ENCODE data around the gene FKBP8.
"Not testable (repeated sequence)": the region's sequence is repeated elsewhere in the genome, so short reads cannot be mapped to it uniquely, and the experiment has no call there.

FKBP8 gene

GRCh38 chr19:18558604-18559003, 15.2 kb upstream of the FKBP8 start:
- DNase-seq (ENCODE audit: low read depth) = no peak

GRCh38 chr19:18558202-18558555, 14.8 kb upstream of the FKBP8 start:
- DNase-seq (ENCODE audit: low read depth) = no peak

- peak; percentile 96 for DNase-seq (ENCODE audit: low read depth)
These were observed 14.2 kb upstream of the FKBP8 start, which contains the start of gene KXD1 for GRCh38 chr19:18557411-18558201. TSS of gene KXD1 (plus strand) at chr19:18557870. CDS start at chr19:18562057, 4,187 bp downstream.

- DNase-seq (ENCODE audit: low read depth) = no peak
These were observed 8.3 kb upstream of the FKBP8 start for GRCh38 chr19:18551631-18552030.

GRCh38 chr19:18543814-18544475, 572 bp upstream of the FKBP8 start:
- DNase-seq (ENCODE audit: low read depth) = peak; percentile 52

DNA sequence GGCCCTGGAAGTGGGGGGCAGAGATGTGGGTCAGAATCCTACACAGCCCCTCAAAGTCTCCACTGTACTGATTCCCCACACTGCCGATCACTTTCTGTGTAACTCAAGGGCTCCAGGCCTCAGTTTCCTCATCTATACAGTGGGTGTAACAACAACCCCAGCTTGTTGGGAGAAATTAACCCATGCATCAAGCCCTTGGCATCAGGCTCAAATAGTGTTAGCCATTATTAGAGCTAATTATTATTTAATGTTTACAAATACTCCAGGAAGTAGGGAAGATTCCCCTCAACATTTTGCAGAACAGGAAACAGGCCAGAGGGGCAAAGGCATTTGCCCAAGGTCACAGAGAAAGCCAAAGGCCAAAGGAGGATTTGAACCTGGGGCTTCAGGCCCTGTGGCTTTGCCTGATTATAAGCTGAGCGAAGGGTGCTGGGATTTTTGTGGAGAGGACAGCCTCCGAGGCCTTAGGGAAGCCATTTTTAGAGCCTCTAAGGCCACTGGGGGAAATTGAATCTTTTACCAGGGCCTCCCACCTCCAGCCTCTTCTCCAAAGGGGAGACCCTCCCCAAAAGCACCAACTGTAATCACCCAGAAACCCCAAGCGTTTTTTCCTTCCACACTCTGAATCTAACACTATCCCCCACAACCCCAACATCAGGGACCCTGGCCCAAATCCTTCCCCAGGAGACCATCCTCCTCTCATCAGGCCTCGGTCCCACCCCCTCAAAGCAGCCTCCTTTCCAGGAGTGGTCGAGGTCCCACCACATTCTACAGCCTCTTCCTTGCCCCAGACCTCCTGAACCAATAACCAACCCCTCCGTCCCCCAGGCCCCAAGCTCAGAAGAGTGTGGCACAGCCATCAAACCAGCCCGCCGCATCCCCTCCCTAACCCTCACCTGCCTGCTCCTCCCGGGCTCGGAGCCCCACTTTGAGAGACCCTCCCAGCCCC, 1.1 kb downstream of the FKBP8 start:
- no peak for DNase-seq (ENCODE audit: low read depth)

DNA sequence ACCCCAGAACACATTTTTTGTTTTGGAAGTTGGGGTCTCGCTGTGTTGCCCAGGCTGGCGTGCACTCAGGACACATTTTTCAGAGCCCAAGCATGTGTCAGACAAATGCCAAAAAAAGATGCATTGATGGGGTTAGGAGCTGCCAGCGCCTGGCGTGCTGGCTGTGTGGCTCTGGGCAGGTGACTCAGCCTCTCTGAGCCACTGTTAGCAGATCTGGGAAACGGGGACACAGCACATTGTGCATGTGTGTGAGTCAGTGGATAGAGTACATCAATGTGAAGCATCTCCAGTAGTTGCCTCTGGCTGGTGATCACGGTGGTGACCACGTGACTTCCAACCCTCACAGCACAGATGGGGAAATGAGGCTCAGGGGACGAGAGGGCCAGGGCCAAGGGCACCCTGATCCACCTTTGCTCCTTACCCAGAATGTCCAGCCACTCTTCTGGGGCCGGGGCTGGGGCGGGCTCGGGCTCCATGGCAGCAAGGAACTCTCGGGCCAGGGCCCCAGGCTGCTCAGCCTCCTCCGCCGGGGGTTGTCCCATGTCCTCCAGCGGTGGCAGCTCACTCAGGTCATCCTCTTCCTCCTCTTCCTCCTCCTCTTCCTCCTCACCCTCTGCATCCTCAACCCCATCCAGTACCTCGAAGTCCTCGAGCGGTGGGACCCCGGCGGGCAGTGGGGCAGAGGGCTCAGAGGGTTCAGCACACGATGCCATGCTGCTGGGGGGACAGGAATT, 1.9 kb downstream of the FKBP8 start:
- DNase-seq (ENCODE audit: low read depth) = no peak

DNA sequence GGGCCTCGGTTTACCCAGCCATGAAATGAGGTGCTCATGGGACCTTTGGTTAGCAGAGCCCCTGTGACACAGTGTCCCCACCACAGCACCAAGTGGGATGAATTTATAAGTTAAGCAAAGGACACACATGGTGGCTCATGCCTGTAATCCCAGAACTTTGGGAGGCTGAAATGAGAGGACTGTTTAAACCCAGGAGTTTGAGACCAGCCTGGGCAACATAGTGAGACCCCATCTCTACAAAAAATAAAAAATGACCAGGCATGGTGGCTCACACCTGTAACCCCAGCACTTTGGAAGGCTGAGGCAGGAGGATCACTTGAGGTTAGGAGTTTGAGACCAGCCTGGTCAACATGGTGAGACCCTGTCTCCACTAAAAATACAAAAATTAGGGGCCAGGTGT, 3.2 kb downstream of the FKBP8 start:
- DNase-seq (ENCODE audit: low read depth) = not testable (repeated sequence)

DNA sequence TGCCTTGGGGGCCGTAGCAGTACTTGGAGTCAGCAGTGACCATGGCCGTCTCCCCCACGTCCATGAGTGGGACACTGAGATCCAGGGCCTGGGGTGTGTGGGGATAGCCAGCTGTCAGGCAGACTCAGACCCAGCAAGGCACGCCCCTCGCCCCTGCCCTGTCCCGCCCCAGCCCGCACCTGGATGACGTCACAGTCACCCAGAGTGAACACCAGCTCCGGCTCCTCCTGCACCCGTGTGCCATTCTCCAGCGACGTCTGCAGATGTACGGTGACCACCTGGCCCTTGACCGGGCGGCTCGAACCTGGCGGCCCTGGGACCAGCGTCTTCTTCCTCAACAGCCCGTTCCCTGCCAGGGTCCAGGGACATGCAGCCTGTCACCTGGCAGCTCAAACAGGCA, 4.0 kb downstream of the FKBP8 start:
- DNase-seq (ENCODE audit: low read depth) = no peak

GRCh38 chr19:18538115-18538514, 5.3 kb downstream of the FKBP8 start:
- no peak for DNase-seq (ENCODE audit: low read depth)

GRCh38 chr19:18537431-18537830, 5.9 kb downstream of the FKBP8 start:
- DNase-seq (ENCODE audit: low read depth) = no peak

DNA sequence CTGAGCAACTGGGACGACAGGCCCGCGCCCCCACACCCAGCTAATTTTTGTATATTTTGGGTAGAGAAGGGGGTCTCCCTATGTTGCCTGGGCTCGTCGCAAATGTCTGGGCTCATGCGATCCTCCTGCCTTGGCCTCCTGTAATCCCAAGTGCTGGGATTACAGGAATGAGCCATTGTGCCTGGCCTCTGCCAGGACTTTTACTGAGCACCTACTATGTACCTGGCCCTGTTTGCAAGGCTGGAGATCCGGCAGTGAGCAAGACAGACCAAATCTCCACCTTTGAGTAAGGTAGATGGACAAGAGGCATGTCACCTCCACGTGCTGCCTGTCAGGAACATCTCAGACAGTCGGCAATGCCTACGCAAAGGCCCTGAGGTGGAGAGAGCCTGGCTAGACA, 6.9 kb downstream of the FKBP8 start:
- no peak for DNase-seq (ENCODE audit: low read depth)

DNA sequence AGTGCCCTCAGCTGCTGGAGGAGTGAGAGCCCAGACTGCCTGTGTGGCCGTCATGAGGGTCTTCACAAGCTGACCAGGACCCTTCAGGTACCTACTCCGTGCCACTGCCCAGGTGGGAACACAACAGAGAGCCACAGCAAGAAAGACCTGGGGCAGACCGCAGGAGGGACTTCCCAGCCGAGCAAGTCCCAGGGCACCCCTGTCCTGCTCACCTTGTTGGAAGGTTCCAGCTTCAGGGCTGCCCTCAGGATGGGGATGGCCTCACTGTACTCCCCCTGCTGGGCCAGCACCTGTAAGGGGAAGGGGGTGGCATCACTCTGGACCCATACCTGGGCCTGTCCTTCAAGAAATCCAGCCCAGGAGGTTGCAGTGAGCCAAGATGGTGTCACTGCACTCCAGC, 10.3 kb downstream of the FKBP8 start:
- no peak for DNase-seq (ENCODE audit: low read depth)

DNA sequence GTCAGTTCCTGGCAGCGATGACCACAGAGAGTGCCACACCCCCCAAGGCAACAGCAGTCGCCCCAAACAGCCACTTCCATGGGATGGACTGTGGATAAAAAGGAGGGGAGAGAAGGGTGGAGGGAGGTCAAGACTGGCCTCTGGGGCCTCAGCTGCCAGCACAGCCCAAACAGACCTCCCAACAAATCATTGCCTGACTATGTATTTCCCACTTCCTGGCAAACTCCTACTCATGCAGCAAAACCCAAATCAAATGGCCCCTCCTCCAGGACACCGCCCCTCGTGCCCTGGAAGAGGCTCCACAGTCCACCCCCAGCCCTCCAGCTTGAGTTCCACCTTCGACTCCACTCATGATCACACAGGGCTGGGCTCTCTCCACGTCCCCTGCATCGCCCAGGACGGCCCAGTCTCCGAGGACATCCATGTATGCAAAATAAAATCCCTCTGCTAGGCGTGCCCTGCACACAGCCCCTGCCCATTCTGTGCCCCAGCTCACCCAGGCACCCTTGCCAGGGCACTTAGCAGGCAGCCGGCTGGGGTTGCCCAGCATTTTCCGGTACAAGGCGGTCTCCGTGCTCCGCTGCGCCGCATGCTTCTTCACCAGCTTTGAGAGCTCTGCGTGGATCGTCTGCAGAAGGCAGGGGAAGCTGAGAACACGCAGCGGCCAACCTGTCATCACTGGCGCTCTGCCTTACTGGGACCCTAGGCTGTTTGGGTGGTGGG, 11.0 kb downstream of the FKBP8 start:
- DNase-seq (ENCODE audit: low read depth) = no peak

GRCh38 chr19:18531485-18531884, 11.9 kb downstream of the FKBP8 start:
- DNase-seq (ENCODE audit: low read depth) = no peak

DNA sequence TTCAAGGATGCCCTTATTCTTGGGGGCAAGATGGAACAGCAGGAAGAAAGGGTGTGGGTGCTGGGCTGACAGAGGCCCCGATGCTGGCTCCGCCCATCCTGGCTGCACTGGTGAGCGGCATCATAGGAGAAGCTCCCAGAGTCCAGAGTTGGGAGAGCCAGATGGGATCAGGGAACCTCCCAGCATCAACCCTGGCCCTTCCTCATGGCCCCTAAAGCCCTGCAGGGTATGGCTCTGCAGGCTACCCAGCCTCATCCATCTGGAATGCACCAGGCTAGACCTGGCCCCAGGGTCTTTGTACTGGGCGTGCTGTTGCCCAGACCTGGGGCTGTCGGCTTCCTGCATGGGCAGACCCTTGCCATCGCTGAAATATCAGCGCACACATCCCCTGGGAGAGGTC, 13.6 kb downstream of the FKBP8 start:
- no peak for DNase-seq (ENCODE audit: low read depth)

DNA sequence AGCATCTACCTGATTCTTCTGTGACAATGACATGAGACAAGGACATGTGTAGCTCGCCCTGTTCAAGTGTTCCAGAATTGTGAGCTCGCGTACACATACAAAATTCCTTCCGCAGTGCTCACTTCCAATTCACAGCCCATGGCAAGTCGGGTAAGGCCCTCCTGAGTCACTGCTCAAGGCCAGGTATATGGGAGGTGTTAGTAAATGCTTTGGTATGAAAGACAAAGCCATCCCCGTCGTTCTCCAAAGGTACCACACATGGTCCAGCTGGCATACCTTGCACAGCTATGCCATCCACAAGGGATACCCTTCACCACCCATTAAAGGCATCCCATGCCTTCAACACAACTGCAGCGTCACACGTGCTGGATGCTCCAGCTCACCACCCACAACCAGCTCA, 17.1 kb downstream of the FKBP8 start:
- DNase-seq (ENCODE audit: low read depth) = no peak

DNA sequence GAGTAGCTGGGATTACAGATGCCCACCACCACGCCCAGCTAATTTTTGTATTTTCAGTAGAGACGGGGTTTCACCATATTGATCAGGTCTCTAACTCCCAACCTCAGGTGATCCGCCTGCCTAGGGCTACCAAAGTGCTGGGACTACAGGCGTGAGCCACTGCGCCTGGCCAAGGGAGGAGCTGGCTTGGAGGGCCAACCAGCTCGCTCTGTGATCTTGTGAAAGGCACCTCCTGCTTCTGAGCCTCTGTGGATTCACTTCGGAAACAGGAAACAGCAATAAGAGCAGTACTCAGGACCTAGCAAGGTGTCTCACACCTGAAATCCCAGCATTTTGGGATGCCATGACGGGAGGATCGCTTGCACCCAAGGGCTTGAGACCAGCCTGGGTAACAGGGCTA, 19.5 kb downstream of the FKBP8 start:
- no peak for DNase-seq (ENCODE audit: low read depth)

GRCh38 chr19:18522862-18523440, 20.4 kb downstream of the FKBP8 start:
- DNase-seq (ENCODE audit: low read depth) = not testable (repeated sequence)

- peak; percentile 100 for DNase-seq (ENCODE audit: low read depth)
These were observed 21.1 kb downstream of the FKBP8 start for GRCh38 chr19:18522124-18522861.

Measured in activated T-cell treated with anti-CD3 and anti-CD28 coated beads for 1 hour (primary cell).